ENCODE results near the gene KCNK3. TPM values are rescaled to one million over a fixed set of nuclear protein-coding genes. Genes with fewer than 3 reads are reported as not detected.

Gene KCNK3
- total and polyA plus RNA-seq, 2 experiments from 2014 or later, result 2.9 to 3.1 TPM

DNA sequence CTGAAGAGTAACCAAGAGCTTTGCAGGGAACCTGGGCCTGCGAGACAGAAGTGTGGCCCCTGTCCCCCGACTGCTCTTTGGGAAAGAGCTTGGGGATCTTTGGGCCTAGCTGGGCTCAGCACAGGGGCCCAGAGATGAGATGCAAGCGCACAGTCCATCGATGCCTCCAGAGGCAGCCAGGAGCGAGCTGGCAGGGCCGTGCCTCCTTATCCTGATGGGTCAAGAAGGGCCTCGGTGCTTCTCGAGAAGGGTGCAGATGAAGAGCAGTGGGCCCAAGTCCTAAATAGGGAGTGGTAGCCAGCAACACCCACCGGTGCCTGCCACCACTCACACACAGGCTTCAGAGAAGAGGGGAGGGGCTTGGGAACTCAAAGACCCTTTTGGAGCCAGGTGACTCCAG, 17.6 kb downstream of the KCNK3 start:
- no peak overlapping the region for H3K4me3 ChIP-seq
- peak in 1 of 2 donors; percentile 35 for DNase-seq (ENCODE audit: low read depth in 1 of 2, low spot score in 1 of 2)
- no peaks in the 10 kb centered on the region for H3K9me3 ChIP-seq (ENCODE audit: low read depth)
- peaks cover 64% of the 10 kb centered on the region for H3K4me1 ChIP-seq (ENCODE audit: low read depth)
- peak overlapping the region; percentile 84 for H3K27ac ChIP-seq
- no peaks in the 10 kb centered on the region for H3K36me3 ChIP-seq
- H3K27me3 ChIP-seq, result no peaks in the 10 kb centered on the region
- TF ChIP-seq, protein P1, sequence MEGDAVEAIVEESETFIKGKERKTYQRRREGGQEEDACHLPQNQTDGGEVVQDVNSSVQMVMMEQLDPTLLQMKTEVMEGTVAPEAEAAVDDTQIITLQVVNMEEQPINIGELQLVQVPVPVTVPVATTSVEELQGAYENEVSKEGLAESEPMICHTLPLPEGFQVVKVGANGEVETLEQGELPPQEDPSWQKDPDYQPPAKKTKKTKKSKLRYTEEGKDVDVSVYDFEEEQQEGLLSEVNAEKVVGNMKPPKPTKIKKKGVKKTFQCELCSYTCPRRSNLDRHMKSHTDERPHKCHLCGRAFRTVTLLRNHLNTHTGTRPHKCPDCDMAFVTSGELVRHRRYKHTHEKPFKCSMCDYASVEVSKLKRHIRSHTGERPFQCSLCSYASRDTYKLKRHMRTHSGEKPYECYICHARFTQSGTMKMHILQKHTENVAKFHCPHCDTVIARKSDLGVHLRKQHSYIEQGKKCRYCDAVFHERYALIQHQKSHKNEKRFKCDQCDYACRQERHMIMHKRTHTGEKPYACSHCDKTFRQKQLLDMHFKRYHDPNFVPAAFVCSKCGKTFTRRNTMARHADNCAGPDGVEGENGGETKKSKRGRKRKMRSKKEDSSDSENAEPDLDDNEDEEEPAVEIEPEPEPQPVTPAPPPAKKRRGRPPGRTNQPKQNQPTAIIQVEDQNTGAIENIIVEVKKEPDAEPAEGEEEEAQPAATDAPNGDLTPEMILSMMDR (IDR thresholded peaks at IDR 0.05; ENCODE audit: low read depth, low read length), result no peak

DNA sequence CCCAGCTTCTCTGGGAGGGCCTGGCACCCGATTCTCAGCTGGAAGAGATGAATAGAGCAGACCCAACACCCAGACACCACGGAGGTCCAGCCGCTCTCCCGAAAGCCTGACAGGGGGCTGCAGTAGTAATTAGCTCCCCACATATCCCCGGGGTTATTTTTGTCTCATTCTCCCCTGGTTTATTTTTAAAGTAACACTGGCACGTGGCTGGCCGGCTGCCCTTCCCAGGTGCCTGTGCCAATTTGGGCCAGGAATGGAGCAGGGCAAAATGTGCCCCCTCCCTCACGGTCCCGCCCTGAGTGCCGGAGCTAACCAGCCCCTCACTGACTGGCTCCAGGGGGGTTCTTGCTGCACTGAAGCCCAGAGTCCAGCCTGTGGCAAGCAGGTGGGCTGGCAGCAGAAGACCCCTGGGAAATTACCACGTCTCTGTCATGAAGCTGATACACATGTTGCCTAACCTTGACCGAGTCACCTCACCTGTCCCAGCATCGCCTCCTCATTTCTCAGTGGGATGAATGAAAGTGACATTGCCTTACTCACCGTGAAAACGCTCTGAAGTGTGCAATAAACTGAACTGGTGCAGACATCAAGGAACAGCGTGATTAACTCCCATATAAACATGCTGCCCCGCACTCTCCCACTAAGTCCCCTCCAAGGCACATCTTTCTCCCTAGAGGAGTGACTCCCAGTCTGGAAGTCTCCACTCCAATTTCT, 18.4 kb downstream of the KCNK3 start:
- H3K27ac ChIP-seq, result peak overlapping the region; percentile 84
- peaks cover 62% of the 10 kb centered on the region for H3K4me1 ChIP-seq (ENCODE audit: low read depth)
- H3K9me3 ChIP-seq (ENCODE audit: low read depth), result no peaks in the 10 kb centered on the region
- TF ChIP-seq, protein P1 (IDR thresholded peaks at IDR 0.05; ENCODE audit: low read depth, low read length), result no peak
- no peaks in the 10 kb centered on the region for H3K36me3 ChIP-seq
- H3K4me3 ChIP-seq, result no peak overlapping the region
- no peak for DNase-seq (ENCODE audit: low read depth in 1 of 2, low spot score in 1 of 2)
- no peaks in the 10 kb centered on the region for H3K27me3 ChIP-seq

DNA sequence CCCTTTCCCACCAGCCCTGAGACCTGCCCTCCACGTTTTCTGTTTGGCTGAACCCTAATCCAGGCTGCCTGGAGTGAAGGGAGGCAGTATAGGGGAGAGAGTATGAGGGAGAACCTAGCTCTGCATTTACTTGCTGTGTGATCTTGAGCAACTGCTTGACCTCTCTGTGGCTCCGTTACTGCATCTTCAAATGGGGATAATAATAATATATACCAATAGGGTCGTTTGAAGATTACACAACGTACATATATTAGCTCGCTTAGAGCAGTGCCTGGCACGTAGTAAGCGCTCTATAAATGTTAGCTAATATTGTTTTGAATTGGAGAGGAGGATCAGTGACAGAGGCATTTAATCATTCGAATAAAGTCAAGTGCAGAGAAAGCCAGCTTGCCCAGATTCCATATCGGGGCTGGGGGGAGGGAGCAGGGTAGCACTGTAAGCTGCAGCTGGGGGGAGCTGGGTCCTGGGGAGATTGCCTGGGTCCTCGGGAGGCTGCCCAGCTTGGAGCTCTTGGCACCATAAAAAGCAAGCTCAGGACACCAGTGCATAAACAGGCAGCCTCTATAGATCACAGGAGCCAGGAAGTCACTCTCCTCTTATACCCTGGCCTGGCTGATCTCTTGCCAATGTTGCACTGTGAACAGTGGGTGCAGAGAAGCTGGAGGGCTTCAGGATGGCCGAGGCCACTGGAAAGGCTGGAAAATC, 19.1 kb downstream of the KCNK3 start:
- no peaks in the 10 kb centered on the region for H3K27me3 ChIP-seq
- no peaks in the 10 kb centered on the region for H3K9me3 ChIP-seq (ENCODE audit: low read depth)
- DNase-seq (ENCODE audit: low read depth in 1 of 2, low spot score in 1 of 2), result no peak
- no peak overlapping the region for H3K4me3 ChIP-seq
- H3K36me3 ChIP-seq, result no peaks in the 10 kb centered on the region
- H3K27ac ChIP-seq, result peak overlapping the region; percentile 84
- TF ChIP-seq, protein P1 (IDR thresholded peaks at IDR 0.05; ENCODE audit: low read depth, low read length), result no peak
- peaks cover 55% of the 10 kb centered on the region for H3K4me1 ChIP-seq (ENCODE audit: low read depth)

DNA sequence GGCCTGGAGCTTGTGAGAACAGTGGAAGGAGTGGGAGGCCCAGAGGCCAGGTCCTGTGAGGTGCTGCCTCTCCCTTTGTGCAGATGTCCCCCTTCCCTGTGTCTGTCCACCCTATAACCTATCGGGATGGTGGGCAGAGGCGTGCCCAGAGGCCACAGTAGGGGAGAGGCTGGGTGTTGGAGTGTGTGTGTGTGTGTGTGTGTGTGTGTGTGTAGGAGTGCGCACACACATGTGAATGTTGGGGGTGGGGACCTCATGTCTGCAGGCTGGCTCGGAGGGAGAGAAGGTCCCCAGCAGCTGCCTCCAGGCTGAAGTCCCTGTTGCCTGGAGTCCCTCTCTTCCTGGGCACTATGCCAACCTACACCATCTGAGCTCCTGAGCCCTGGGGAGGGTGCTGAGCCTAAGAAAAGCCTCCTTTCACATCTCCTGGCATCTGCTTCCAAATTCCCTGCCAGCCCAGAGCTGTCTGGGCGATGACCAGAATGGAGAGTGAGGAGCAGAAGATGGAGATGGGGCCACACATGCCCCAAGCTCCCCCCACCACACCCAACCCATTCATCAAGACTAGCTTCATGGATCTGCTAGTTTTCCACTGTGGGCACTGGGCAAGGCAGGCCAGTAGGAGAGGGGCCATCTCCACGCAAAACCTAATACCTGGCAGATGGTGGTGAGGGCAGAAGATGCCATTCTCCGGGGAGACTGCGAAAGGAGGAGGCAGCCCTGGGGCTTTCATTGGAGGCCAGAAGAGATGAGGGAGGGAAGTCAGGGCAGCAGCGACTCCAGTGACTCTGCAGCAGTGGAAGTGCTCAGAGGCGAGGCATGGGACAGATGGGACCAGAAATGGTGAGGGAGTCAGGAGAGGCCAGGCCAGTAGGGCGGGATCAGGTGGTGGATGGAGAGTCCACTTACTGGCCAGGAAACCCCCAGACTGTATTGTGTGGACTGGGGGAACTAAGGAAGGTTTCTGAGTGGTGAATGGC, 20.3 kb downstream of the KCNK3 start:
- peak overlapping the region; percentile 84 for H3K27ac ChIP-seq
- peaks cover 46% of the 10 kb centered on the region for H3K4me1 ChIP-seq (ENCODE audit: low read depth)
- TF ChIP-seq, protein P1 (IDR thresholded peaks at IDR 0.05; ENCODE audit: low read depth, low read length), result no peak
- H3K9me3 ChIP-seq (ENCODE audit: low read depth), result no peaks in the 10 kb centered on the region
- H3K4me3 ChIP-seq, result no peak overlapping the region
- H3K36me3 ChIP-seq, result no peaks in the 10 kb centered on the region
- no peaks in the 10 kb centered on the region for H3K27me3 ChIP-seq
- DNase-seq (ENCODE audit: low read depth in 1 of 2, low spot score in 1 of 2), result no peak

DNA sequence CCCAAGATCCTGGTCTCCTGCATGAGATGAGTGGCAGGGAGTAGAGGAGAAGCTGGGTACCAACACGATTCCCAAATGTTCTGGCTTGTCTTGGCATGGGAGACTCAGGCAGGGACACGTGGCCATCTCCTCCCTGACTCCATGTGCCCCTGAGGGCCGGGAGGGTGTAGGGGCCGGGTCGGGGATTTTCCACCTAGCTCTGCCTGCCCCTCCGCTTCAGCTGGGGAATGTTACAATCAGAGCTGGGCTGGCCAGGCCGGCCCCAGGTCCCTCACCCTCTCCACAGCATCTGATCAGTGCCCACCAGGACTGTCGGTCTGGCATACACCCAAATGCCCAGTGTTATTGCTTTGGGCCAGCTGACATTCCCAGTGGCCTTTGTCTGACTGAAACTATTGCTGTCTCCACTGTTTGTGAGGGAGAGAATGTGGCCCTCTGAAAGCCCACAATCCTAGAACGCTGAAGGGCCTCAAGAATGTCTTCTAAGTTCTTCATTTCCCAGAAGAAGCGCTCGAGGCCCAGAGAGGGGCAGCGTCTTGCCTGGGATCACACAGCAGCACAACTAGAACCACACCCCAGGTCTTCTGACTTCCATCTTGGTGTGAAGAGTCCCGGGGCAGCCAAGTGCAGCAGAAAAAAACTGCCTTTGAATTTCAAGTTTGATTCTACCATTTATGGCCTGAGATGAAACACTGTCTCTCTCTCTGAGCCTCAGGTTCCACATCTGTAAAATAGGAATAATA, 23.2 kb downstream of the KCNK3 start:
- H3K27ac ChIP-seq, result no peak overlapping the region
- no peak for DNase-seq (ENCODE audit: low read depth in 1 of 2, low spot score in 1 of 2)
- H3K36me3 ChIP-seq, result no peaks in the 10 kb centered on the region
- H3K27me3 ChIP-seq, result no peaks in the 10 kb centered on the region
- no peaks in the 10 kb centered on the region for H3K9me3 ChIP-seq (ENCODE audit: low read depth)
- TF ChIP-seq, protein P1 (IDR thresholded peaks at IDR 0.05; ENCODE audit: low read depth, low read length), result no peak
- no peak overlapping the region for H3K4me3 ChIP-seq
- H3K4me1 ChIP-seq (ENCODE audit: low read depth), result peaks cover 24% of the 10 kb centered on the region
